HL-60/S4 treated with retinoic acid at 250 ng/mL for 4 days and 3 days (cell line): ENCODE measurements around the gene DDX52.

Experiments
- in situ Hi-C: fragments of 300-500 bp; cut with MboI; formaldehyde crosslinking; loops from 2 replicates; pipeline ENCODE4 v1.7.0; 2022; ENCODE audit warnings: low sequenced_read_pairs

The DDX52 gene

GRCh38 chr17:37598145-37598544 lies 45.1 kb downstream of the DDX52 start:
- in situ Hi-C loops, result no loop called here

GRCh38 chr17:37592291-37592690 lies 51.0 kb downstream of the DDX52 start:
- in situ Hi-C loops, result no loop called here

GRCh38 chr17:37585066-37585465 lies 58.2 kb downstream of the DDX52 start:
- in situ Hi-C loops, result no loop called here

GRCh38 chr17:37576281-37576680 lies 67.0 kb downstream of the DDX52 start:
- in situ Hi-C loops, result no loop called here

- in situ Hi-C loops, result no loop called here
Observed at GRCh38 chr17:37574427-37574826, 68.8 kb downstream of the DDX52 start.

- in situ Hi-C loops, result no loop called here
Observed at GRCh38 chr17:37571674-37572073, 71.6 kb downstream of the DDX52 start.

- in situ Hi-C loops, result no loop called here
Observed at GRCh38 chr17:37570527-37571093, 72.6 kb downstream of the DDX52 start.

- in situ Hi-C loops, result no loop called here
Observed at GRCh38 chr17:37568350-37569053, 74.7 kb downstream of the DDX52 start.

- in situ Hi-C loops, result no loop called here
Observed at GRCh38 chr17:37567538-37567937, 75.7 kb downstream of the DDX52 start.

- in situ Hi-C loops, result no loop called here
Observed at GRCh38 chr17:37567137-37567536, 76.1 kb downstream of the DDX52 start.

GRCh38 chr17:37564252-37564651 lies 79.0 kb downstream of the DDX52 start:
- in situ Hi-C loops, result no loop called here

GRCh38 chr17:37562016-37562745 lies 81.1 kb downstream of the DDX52 start:
- in situ Hi-C loops, result no loop called here
